HepG2 (cell line): ENCODE data around the gene MEX3D. TPM values are rescaled to one million over a fixed set of nuclear protein-coding genes. Genes with fewer than 3 reads are reported as not detected.
"Not testable (repeated sequence)": the region's sequence is repeated elsewhere in the genome, so short reads cannot be mapped to it uniquely, and the experiment has no call there.

Experiments used
- ATAC-seq: fragments of 200-7000 bp; cut with Tn5 transposase; 3 replicates; pipeline ENCODE4 v1.9.1; 2020; ENCODE audit warnings: mild to moderate bottlenecking, moderate library complexity
- BruUV-seq: library from RNA; stranded (reverse); fragments of 400-500 nt; replicated peaks from 2 replicates; lab custom pipeline; 2021; lab: Mats Ljungman, UMichigan
- CTCF ChIA-PET: fragments of 300-600 bp; formaldehyde crosslinking; extraction: SDS; loops from one replicate; lab custom pipeline; 2021; ENCODE audit warnings: low total read pairs, inconsistent platforms, low intra/inter-chr PET ratio; lab: Yijun Ruan, JAX
- POLR2A ChIA-PET: fragments of 350-600 bp; sonication (Branson Sonifier 250); formaldehyde crosslinking; loops from one replicate; lab custom pipeline; 2020; ENCODE audit warnings: antibody characterized with exemption, inconsistent platforms; lab: Yijun Ruan, JAX
- DNase-seq: peaks from one replicate; pipeline ENCODE4 v3.0.0-alpha.2; 2015; ENCODE audit warnings: low spot score
- FAIRE-seq: peaks from 3 replicates; lab custom pipeline; 2011; peaks lifted over from hg19 to GRCh38; lab: Jason Lieb, UNC
- H2AFZ ChIP-seq: one replicate; pipeline ENCODE4 v1.6.1; 2011; ENCODE audit warnings: low read length, inconsistent platforms
- H3K27ac ChIP-seq: fragments of 300-600 bp; 3 replicates; pipeline ENCODE4 v1.8.0; 2011; ENCODE audit warnings: mixed run types, mild to moderate bottlenecking, mixed read lengths, low read length, inconsistent platforms; ENCODE audit not compliant: insufficient read depth; ENCODE audit errors: extremely low read length
- H3K27me3 ChIP-seq, 2 experiments: fragments of 200-600 bp in 1 of 2; 2 replicates in 1 of 2; 3 replicates in 1 of 2; pipeline versions ENCODE4 v1.6.0 to v1.8.0; 2011; ENCODE audit warnings: low read length in 2 of 2, mild to moderate bottlenecking in 2 of 2, moderate library complexity in 2 of 2, inconsistent platforms in 1 of 2; ENCODE audit not compliant: insufficient read depth in 2 of 2, control insufficient read depth in 1 of 2
- H3K36me3 ChIP-seq, 2 experiments: fragments of 200-600 bp in 1 of 2; replicated peaks in 1 of 2; 2 replicates in 1 of 2; 3 replicates in 1 of 2; pipeline versions ENCODE4 v1.5.1 to v1.8.0; 2011; ENCODE audit warnings: low read length in 2 of 2, inconsistent platforms in 1 of 2; ENCODE audit not compliant: insufficient read depth in 2 of 2, control insufficient read depth in 1 of 2
- H3K4me1 ChIP-seq: 2 replicates; pipeline ENCODE4 v1.5.1; 2012; ENCODE audit warnings: low read length, inconsistent platforms; ENCODE audit not compliant: insufficient read depth
- H3K4me2 ChIP-seq: 2 replicates; pipeline ENCODE4 v1.6.0; 2011; ENCODE audit warnings: low read depth, low read length, inconsistent platforms
- H3K4me3 ChIP-seq, 3 experiments: fragments of 200-600 bp in 1 of 3; sonication (generic), shearing (Covaris generic) in 1 of 3; replicated peaks in 1 of 3; 2 replicates each; pipeline ENCODE4 v1.5.1; 2011 to 2016; ENCODE audit warnings: low read length in 3 of 3, inconsistent platforms in 2 of 3, low read depth in 2 of 3, mild to moderate bottlenecking in 2 of 3, control low read depth in 1 of 3, mixed read lengths in 1 of 3; ENCODE audit not compliant: insufficient read depth in 1 of 3
- H3K79me2 ChIP-seq: one replicate; pipeline ENCODE4 v1.6.1; 2011; ENCODE audit warnings: low read length, inconsistent platforms; ENCODE audit not compliant: insufficient read depth
- H3K9ac ChIP-seq: 2 replicates; pipeline ENCODE4 v1.6.0; 2011; ENCODE audit warnings: mild to moderate bottlenecking, low read depth, low read length, inconsistent platforms; ENCODE audit not compliant: insufficient read depth
- H3K9me3 ChIP-seq: 2 replicates; pipeline ENCODE4 v1.5.1; 2012; ENCODE audit warnings: mild to moderate bottlenecking, low read length
- H4K20me1 ChIP-seq: 2 replicates; pipeline ENCODE4 v1.6.0; 2011; ENCODE audit warnings: inconsistent platforms, mild to moderate bottlenecking, low read length, moderate library complexity; ENCODE audit not compliant: insufficient read depth
- CREBL2 ChIP-seq: sonication (generic); formaldehyde crosslinking; IDR thresholded peaks from 2 replicates; pipeline ENCODE4 v1.8.1; 2023; ENCODE audit warnings: missing genetic modification reagents, mild to moderate bottlenecking, borderline replicate concordance
- ZMYM3 ChIP-seq: sonication (generic); formaldehyde crosslinking; IDR thresholded peaks from 2 replicates; pipeline ENCODE4 v1.5.1; 2020; ENCODE audit warnings: mild to moderate bottlenecking, missing genetic modification reagents
- ZNF121 ChIP-seq: sonication (generic); formaldehyde crosslinking; IDR thresholded peaks from 2 replicates; pipeline ENCODE4 v1.5.0; 2020; ENCODE audit warnings: mild to moderate bottlenecking, missing genetic modification reagents
- ZNF629 ChIP-seq: sonication (generic); formaldehyde crosslinking; conservative IDR thresholded peaks from 2 replicates; pipeline ENCODE4 v1.5.0; 2020; ENCODE audit warnings: missing genetic modification reagents
- ZNF770 ChIP-seq: sonication (generic); formaldehyde crosslinking; IDR thresholded peaks from 2 replicates; pipeline ENCODE4 v1.5.0; 2020; ENCODE audit warnings: mild to moderate bottlenecking, missing genetic modification reagents
- WGBS: methylation state at CpG from one replicate; pipeline ENCODE4 v1.1.6; 2017; ENCODE audit warnings: low lambda C conversion rate; 5-methylcytosine and 5-hydroxymethylcytosine counted together
- in situ Hi-C: cut with HindIII; loops from 2 replicates; pipeline ENCODE4 v1.10.0; 2017; ENCODE audit warnings: low pct_unique_long_range_greater_than_20kb; ENCODE audit not compliant: extremely low pct_ligation_motif_present
- intact Hi-C: fragments of 100-400 bp; cut with micrococcal nuclease; formaldehyde crosslinking; loops from one replicate; pipeline ENCODE4 v1.10.0; 2022; ENCODE audit not compliant: unreplicated experiment
- polyA plus RNA-seq, 8 experiments: library from polyadenylated mRNA; depleted of rRNA in 3 of 8; stranded (reverse) in 7 of 8; unstranded in 1 of 8; fragments of >200 nt; fragmentation: Illumina TruSeq in 4 of 8; extraction: Trizol in 4 of 8; gene quantifications; 2 replicates each; pipeline versions ENCODE4 v1.2.1 to v1.2.3, GENCODE V29; 2011 to 2016; ENCODE audit warnings: low read depth in 4 of 8, missing spikeins in 1 of 8, mixed read lengths in 1 of 8; ENCODE audit not compliant: insufficient read depth in 1 of 8
- total RNA-seq, 5 experiments: library from RNA; depleted of rRNA; stranded (reverse); fragments of >200 nt; fragmentation: Illumina TruSeq; extraction: Trizol; gene quantifications; 2 replicates each; pipeline ENCODE4 v1.2.3, GENCODE V29; 2016; ENCODE audit warnings: low read depth in 1 of 5

Gene MEX3D
- total and polyA plus RNA-seq, 2 of the 13 experiments (the other 11 are each of a cell fraction or from before 2014, with no cell fraction given): 3.6 to 17.1 TPM

GRCh38 chr19:1530856-1531255, 37.3 kb downstream of the MEX3D start:
- POLR2A ChIA-PET, FAIRE-seq, in situ Hi-C loops, H3K9ac ChIP-seq, H3K4me3 ChIP-seq, intact Hi-C loops, H3K36me3 ChIP-seq, DNase-seq, ATAC-seq, H3K4me1 ChIP-seq, H4K20me1 ChIP-seq, CTCF ChIA-PET, H3K27ac ChIP-seq, BruUV-seq, H2AFZ ChIP-seq, H3K79me2 ChIP-seq, H3K4me2 ChIP-seq, H3K9me3 ChIP-seq: not testable (repeated sequence)
- TF ChIP-seq ZNF770 (CRISPR knock-in tag) (peak; percentile 68), ZMYM3 (0 out of 2 replicates have a peak, but pooled peaks have one; percentile 10), ZNF121 (CRISPR knock-in tag) (0 out of 2 replicates have a peak, but pooled peaks have one; percentile 15)
- 41% methylated on average over 11 of the region's 11 CpGs for WGBS
- H3K27me3 ChIP-seq: peaks cover 9 to 28% of the 10 kb centered on the region in 2 experiments

GRCh38 chr19:1529430-1529816, 38.7 kb downstream of the MEX3D start:
- WGBS: 0% methylated on average over 4 of the region's 16 CpGs
- no peak for TF ChIP-seq CREBL2
- TF ChIP-seq ZNF629 (CRISPR knock-in tag): peak; percentile 78
- ChIA-PET CTCF (no interaction called here), POLR2A (no interaction called here)
- in situ Hi-C loops (no loop called here), intact Hi-C loops (no loop called here)
- no peak overlapping the region for H3K4me2 ChIP-seq
- no TSS peak for BruUV-seq
- no peaks in the 10 kb centered on the region for H4K20me1 ChIP-seq
- DNase-seq (no peak), ATAC-seq (no peak), FAIRE-seq (no peak)
- peaks cover 17 to 42% of the 10 kb centered on the region in 2 experiments for H3K27me3 ChIP-seq
- no peaks in the 10 kb centered on the region for H3K36me3 ChIP-seq
- H3K9me3 ChIP-seq: no peaks in the 10 kb centered on the region
- H3K4me1 ChIP-seq: no peaks in the 10 kb centered on the region
- H3K9ac ChIP-seq: no peak overlapping the region
- no peak overlapping the region for H3K27ac ChIP-seq
- H3K79me2 ChIP-seq: no peaks in the 10 kb centered on the region
- no peak overlapping the region for H3K4me3 ChIP-seq
- no peak overlapping the region for H2AFZ ChIP-seq
